ENCODE measurements around the gene KRT81. TPM values are rescaled to one million over a fixed set of nuclear protein-coding genes. Genes with fewer than 3 reads are reported as not detected.

The KRT81 gene
- total RNA-seq, 2 donors from 2014 or later, result 0.77 TPM; not detected in 1

GRCh38 chr12:52323416-52324152 lies 32.2 kb upstream of the KRT81 start:
- DNase-seq, result no peak
- Histone ChIP-seq H3K4me3 (no peak overlapping the region), H3K4me1 (no peaks in the 10 kb centered on the region), H3K27me3 (peaks cover 3% of the 10 kb centered on the region), H3K9me3 (no peaks in the 10 kb centered on the region), H3K36me3 (no peaks in the 10 kb centered on the region), H3K9ac (ENCODE audit: low read depth in 2 of 2, low read length in 2 of 2) (no peak overlapping the region), H3K27ac (no peak overlapping the region)
- intact Hi-C loops (cut with DNase I), result no loop called here
- TF ChIP-seq CTCF (IDR thresholded peaks at IDR 0.05), result no peak

- no peak overlapping the region for H3K4me3 ChIP-seq
- no peaks in the 10 kb centered on the region for H3K9me3 ChIP-seq
- H3K9ac ChIP-seq (ENCODE audit: low read depth in 2 of 2, low read length in 2 of 2), result no peak overlapping the region
- H3K27ac ChIP-seq, result no peak overlapping the region
- no peaks in the 10 kb centered on the region for H3K36me3 ChIP-seq
- TF ChIP-seq CTCF (IDR thresholded peaks at IDR 0.05), result no peak
- DNase-seq, result no peak
- intact Hi-C loops (cut with DNase I), result no loop called here
- H3K27me3 ChIP-seq, result peaks cover 3% of the 10 kb centered on the region
- H3K4me1 ChIP-seq, result no peaks in the 10 kb centered on the region
Observed at GRCh38 chr12:52323001-52323400, 31.7 kb upstream of the KRT81 start.

- H3K9ac ChIP-seq (ENCODE audit: low read depth in 2 of 2, low read length in 2 of 2), result no peak overlapping the region
- no peak overlapping the region for H3K27ac ChIP-seq
- no peak overlapping the region for H3K4me3 ChIP-seq
- intact Hi-C loops (cut with DNase I), result no loop called here
- no peaks in the 10 kb centered on the region for H3K4me1 ChIP-seq
- no peaks in the 10 kb centered on the region for H3K9me3 ChIP-seq
- no peak for TF ChIP-seq CTCF (IDR thresholded peaks at IDR 0.05)
- peaks cover 3% of the 10 kb centered on the region for H3K27me3 ChIP-seq
- H3K36me3 ChIP-seq, result no peaks in the 10 kb centered on the region
- DNase-seq, result no peak
Observed at GRCh38 chr12:52322069-52322468, 30.7 kb upstream of the KRT81 start.

- H3K27me3 ChIP-seq, result peaks cover 3% of the 10 kb centered on the region
- DNase-seq, result no peak
- intact Hi-C loops (cut with DNase I), result no loop called here
- no peak for TF ChIP-seq CTCF (IDR thresholded peaks at IDR 0.05)
- no peaks in the 10 kb centered on the region for H3K36me3 ChIP-seq
- no peaks in the 10 kb centered on the region for H3K9me3 ChIP-seq
- H3K27ac ChIP-seq, result no peak overlapping the region
- H3K9ac ChIP-seq (ENCODE audit: low read depth in 2 of 2, low read length in 2 of 2), result no peak overlapping the region
- H3K4me1 ChIP-seq, result no peaks in the 10 kb centered on the region
- no peak overlapping the region for H3K4me3 ChIP-seq
Observed at GRCh38 chr12:52321418-52321817, 30.1 kb upstream of the KRT81 start.

GRCh38 chr12:52320784-52321400 lies 29.6 kb upstream of the KRT81 start, which contains the start of gene KRT83:
Gene KRT83 (minus strand): TSS chr12:52321398. CDS start chr12:52321335, 63 bp downstream.
- intact Hi-C loops (cut with DNase I), result no loop called here
- no peaks in the 10 kb centered on the region for H3K9me3 ChIP-seq
- no peak within 1 kb of the TSS for H3K27ac ChIP-seq
- DNase-seq, result no peak
- no peak within 1 kb of the TSS for H3K9ac ChIP-seq (ENCODE audit: low read depth in 2 of 2, low read length in 2 of 2)
- TF ChIP-seq CTCF (IDR thresholded peaks at IDR 0.05), result no peak
- H3K27me3 ChIP-seq, result peaks cover 3% of the 10 kb centered on the region
- H3K36me3 ChIP-seq, result no peaks in the 10 kb centered on the region
- no peaks in the 10 kb centered on the region for H3K4me1 ChIP-seq
- no peak within 1 kb of the TSS for H3K4me3 ChIP-seq

Measured in colonic mucosa (tissue), 4 donors.